Vagina (tissue), 2 donors: ENCODE results near the gene SNX17. TPM values are rescaled to one million over a fixed set of nuclear protein-coding genes. Genes with fewer than 3 reads are reported as not detected.

Experiments used
- DNase-seq, 2 donors: peaks; one replicate each; pipeline ENCODE4 v3.0.0-alpha.2; 2017; ENCODE audit errors: extremely low spot score in 2 of 2
- H3K27ac ChIP-seq: fragments of 200-600 bp; sonication (generic); one replicate; pipeline ENCODE4 v1.5.1; 2019
- H3K27me3 ChIP-seq: fragments of 200-600 bp; sonication (generic); one replicate; pipeline ENCODE4 v1.5.1; 2019
- H3K36me3 ChIP-seq, 2 donors: fragments of 200-600 bp; sonication (generic); one replicate each; pipeline ENCODE4 v1.5.1; 2017 to 2019
- H3K4me1 ChIP-seq: fragments of 200-600 bp; sonication (generic); one replicate; pipeline ENCODE4 v1.5.1; 2019
- H3K4me3 ChIP-seq, 2 donors: fragments of 200-600 bp; sonication (generic); 1 replicate in 1 of 2; 2 replicates in 1 of 2; pipeline ENCODE4 v1.5.1; 2016 to 2019
- H3K9me3 ChIP-seq: fragments of 200-600 bp; sonication (generic); one replicate; pipeline ENCODE4 v1.5.1; 2019
- CTCF ChIP-seq, 3 experiments: fragments of 450-650 bp in 2 of 3; fragments of 200-600 bp in 1 of 3; sonication (generic) in 1 of 3; IDR thresholded peaks; one replicate each; pipeline ENCODE4 v1.5.1; 2017 to 2019; ENCODE audit warnings: antibody characterized with exemption in 3 of 3, mild to moderate bottlenecking in 2 of 3, moderate library complexity in 2 of 3
- POLR2A ChIP-seq, 2 donors: fragments of 450-650 bp; IDR thresholded peaks; one replicate each; pipeline ENCODE4 v1.6.1; 2017; ENCODE audit warnings: antibody characterized with exemption in 2 of 2, mild to moderate bottlenecking in 2 of 2, moderate library complexity in 2 of 2
- POLR2AphosphoS5 ChIP-seq, 2 donors: sonication (generic); formaldehyde crosslinking; IDR thresholded peaks; one replicate each; pipeline ENCODE4 v1.9.0; 2017; ENCODE audit warnings: antibody characterized with exemption in 2 of 2, mild to moderate bottlenecking in 2 of 2, low read depth in 1 of 2; ENCODE audit not compliant: insufficient read depth in 1 of 2
- intact Hi-C: fragments of 100-400 bp; cut with DNase I; formaldehyde crosslinking; loops from one replicate; pipeline ENCODE4 v1.15.1; 2023
- total RNA-seq: library from RNA; depleted of rRNA; stranded (reverse); fragments of >200 nt; gene quantifications from one replicate; pipeline ENCODE4 v1.2.3, GENCODE V29; 2016

Gene SNX17
- total RNA-seq, 1 donor from 2014 or later = 99.2 TPM

GRCh38 chr2:27376866-27377617, 6.6 kb downstream of the SNX17 start:
- Histone ChIP-seq H3K27me3 (no peaks in the 10 kb centered on the region), H3K4me3 (no peak overlapping the region), H3K27ac (no peak overlapping the region), H3K36me3 (peaks cover 0 to 57% of the 10 kb centered on the region in 2 donors), H3K9me3 (no peaks in the 10 kb centered on the region), H3K4me1 (peaks cover 29% of the 10 kb centered on the region)
- DNase-seq = no peak
- intact Hi-C loops = no loop called here
- TF ChIP-seq CTCF (IDR thresholded peaks at IDR 0.05) (no peak), POLR2A (IDR thresholded peaks at IDR 0.05) (no peak), POLR2AphosphoS5 (IDR thresholded peaks at IDR 0.05; ENCODE audit: insufficient read depth in 1 of 2, low read depth in 1 of 2) (no peak)

- Histone ChIP-seq H3K4me3 (no peak overlapping the region), H3K27ac (no peak overlapping the region), H3K9me3 (no peaks in the 10 kb centered on the region), H3K36me3 (peaks cover 0 to 63% of the 10 kb centered on the region in 2 donors), H3K4me1 (peaks cover 23% of the 10 kb centered on the region), H3K27me3 (no peaks in the 10 kb centered on the region)
- no peak for TF ChIP-seq CTCF (IDR thresholded peaks at IDR 0.05)
- no peak for TF ChIP-seq POLR2A (IDR thresholded peaks at IDR 0.05)
- TF ChIP-seq POLR2AphosphoS5 (IDR thresholded peaks at IDR 0.05; ENCODE audit: insufficient read depth in 1 of 2, low read depth in 1 of 2) = no peak
- intact Hi-C loops = no loop called here
- DNase-seq = no peak
Measured at GRCh38 chr2:27377618-27378095, 7.2 kb downstream of the SNX17 start.

DNA sequence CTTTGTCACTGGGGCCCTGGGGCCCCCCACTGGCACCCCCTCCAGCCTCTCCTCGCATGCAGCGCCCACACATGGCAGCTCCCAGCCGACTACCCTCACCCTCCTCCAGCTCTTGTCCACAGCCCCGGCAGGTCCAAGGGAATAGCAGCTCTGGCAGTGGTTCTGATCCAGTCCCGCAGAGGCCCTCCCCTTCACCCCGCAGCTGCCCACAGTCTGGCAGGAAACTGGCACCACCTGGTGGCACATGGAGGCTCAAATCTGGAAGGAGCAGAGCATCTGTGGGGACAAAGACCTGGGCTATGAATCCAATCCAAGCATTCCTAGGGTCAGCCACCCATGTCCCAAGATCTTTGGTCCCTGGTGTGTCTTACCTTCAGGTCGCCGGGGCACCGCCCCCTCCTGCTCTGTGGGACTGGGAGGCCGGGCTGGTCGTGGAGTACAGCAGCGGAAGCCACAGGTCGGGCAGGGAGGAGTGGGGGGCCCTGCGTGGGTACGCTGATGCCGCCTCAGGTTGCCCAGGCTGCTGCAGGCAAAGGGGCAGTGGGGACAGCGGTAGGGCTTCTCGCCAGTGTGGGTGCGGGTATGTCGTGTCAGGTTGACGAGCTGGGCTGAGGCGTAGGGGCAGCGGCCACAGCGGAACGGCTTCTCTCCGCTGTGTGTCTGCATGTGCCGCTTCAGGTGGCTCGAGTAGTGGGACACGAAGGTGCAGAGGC, 7.8 kb downstream of the SNX17 start:
- Histone ChIP-seq H3K4me3 (no peak overlapping the region), H3K27ac (no peak overlapping the region), H3K36me3 (peaks cover 0 to 67% of the 10 kb centered on the region in 2 donors), H3K9me3 (no peaks in the 10 kb centered on the region), H3K4me1 (peaks cover 20% of the 10 kb centered on the region), H3K27me3 (no peaks in the 10 kb centered on the region)
- intact Hi-C loops = no loop called here
- DNase-seq = no peak
- TF ChIP-seq POLR2AphosphoS5 (IDR thresholded peaks at IDR 0.05; ENCODE audit: insufficient read depth in 1 of 2, low read depth in 1 of 2) = peak in 1 of 2 donors; percentile 10
- TF ChIP-seq POLR2A (IDR thresholded peaks at IDR 0.05) = no peak

DNA sequence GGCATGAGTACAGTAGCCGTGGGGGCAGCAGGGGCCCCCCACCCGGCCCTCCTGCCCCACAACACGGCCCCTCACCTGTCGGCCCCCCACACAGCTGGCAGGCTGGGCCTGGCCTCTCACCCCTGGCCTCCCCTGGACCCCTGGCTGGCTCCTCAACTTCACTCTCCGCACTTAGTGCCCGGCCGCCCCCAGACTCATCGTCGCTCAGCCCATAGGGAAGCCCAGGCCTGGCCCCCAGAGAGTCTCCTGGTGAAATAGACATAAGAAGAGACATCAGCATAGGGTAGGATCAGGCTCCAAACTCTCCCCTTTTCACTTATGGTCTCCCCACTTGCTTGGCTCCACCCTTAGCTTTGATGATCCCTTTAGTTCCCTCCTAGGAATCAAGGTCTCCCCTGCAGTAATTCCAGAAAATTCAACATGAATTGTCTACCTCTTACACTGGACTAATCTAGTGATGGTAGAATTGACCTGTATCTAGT, 8.4 kb downstream of the SNX17 start:
- no peaks in the 10 kb centered on the region for H3K9me3 ChIP-seq
- no peak overlapping the region for H3K27ac ChIP-seq
- TF ChIP-seq POLR2A (IDR thresholded peaks at IDR 0.05) = no peak
- no peak for TF ChIP-seq POLR2AphosphoS5 (IDR thresholded peaks at IDR 0.05; ENCODE audit: insufficient read depth in 1 of 2, low read depth in 1 of 2)
- no peak for TF ChIP-seq CTCF (IDR thresholded peaks at IDR 0.05)
- peaks cover 20% of the 10 kb centered on the region for H3K4me1 ChIP-seq
- intact Hi-C loops = no loop called here
- no peak overlapping the region for H3K4me3 ChIP-seq
- peaks cover 0 to 67% of the 10 kb centered on the region in 2 donors for H3K36me3 ChIP-seq
- no peaks in the 10 kb centered on the region for H3K27me3 ChIP-seq
- DNase-seq = no peak

- TF ChIP-seq POLR2A (IDR thresholded peaks at IDR 0.05) (no peak), CTCF (IDR thresholded peaks at IDR 0.05) (no peak), POLR2AphosphoS5 (IDR thresholded peaks at IDR 0.05; ENCODE audit: insufficient read depth in 1 of 2, low read depth in 1 of 2) (no peak)
- Histone ChIP-seq H3K4me3 (peak overlapping the region; percentile 77 to 84), H3K27ac (peak overlapping the region; percentile 89), H3K27me3 (no peaks in the 10 kb centered on the region), H3K4me1 (peaks cover 20% of the 10 kb centered on the region), H3K9me3 (no peaks in the 10 kb centered on the region), H3K36me3 (peaks cover 0 to 64% of the 10 kb centered on the region in 2 donors)
- no peak for DNase-seq
- intact Hi-C loops = no loop called here
Measured at GRCh38 chr2:27379383-27379835, 9.0 kb downstream of the SNX17 start.
